HEK293 (cell line): Measurements from ENCODE around the gene SEMA4B.

Source experiments
- CTCF ChIA-PET: fragments of 350-600 bp; formaldehyde crosslinking; extraction: SDS; loops from one replicate; lab custom pipeline; 2021; ENCODE audit warnings: antibody characterized with exemption; lab: Yijun Ruan, JAX
- POLR2A ChIA-PET: fragments of 300-600 bp; formaldehyde crosslinking; extraction: SDS; loops from one replicate; lab custom pipeline; 2020; ENCODE audit warnings: antibody characterized with exemption, inconsistent platforms; lab: Yijun Ruan, JAX
- H3K27ac ChIP-seq: fragments of 200-500 bp; sonication (Bioruptor generic); 2 replicates; pipeline ENCODE4 v1.5.1; 2014; ENCODE audit warnings: low read depth, low read length, control low read depth, inconsistent platforms; ENCODE audit errors: extremely low read depth
- H3K36me3 ChIP-seq, 2 experiments: fragments of 200-500 bp in 1 of 2; sonication (Bioruptor generic) in 1 of 2; 1 replicate in 1 of 2; 2 replicates in 1 of 2; pipeline ENCODE4 v1.5.1; 2014 to 2017; ENCODE audit warnings: inconsistent platforms in 2 of 2, low read length in 2 of 2; ENCODE audit not compliant: control insufficient read depth in 2 of 2, insufficient read depth in 1 of 2
- H3K4me1 ChIP-seq: fragments of 200-500 bp; sonication (Bioruptor generic); 2 replicates; pipeline ENCODE4 v1.5.1; 2014; ENCODE audit warnings: mild to moderate bottlenecking, low read length, inconsistent platforms; ENCODE audit not compliant: control insufficient read depth, insufficient read depth
- H3K4me3 ChIP-seq: 2 replicates; pipeline ENCODE4 v1.5.1; 2011; ENCODE audit warnings: low read depth, mild to moderate bottlenecking, control low read depth, low read length, moderate library complexity
- H3K9me3 ChIP-seq: fragments of 200-500 bp; sonication (Bioruptor generic); 2 replicates; pipeline ENCODE4 v1.5.1; 2014; ENCODE audit warnings: low read depth, low read length, inconsistent platforms; ENCODE audit not compliant: control insufficient read depth, insufficient read depth
- BCL6B ChIP-seq: fragments of 450-650 bp; formaldehyde crosslinking; IDR thresholded peaks from 2 replicates; pipeline ENCODE4 v1.5.1; 2017; ENCODE audit warnings: missing biosample characterization, missing genetic modification characterization
- GLI2 ChIP-seq: fragments of 450-650 bp; formaldehyde crosslinking; IDR thresholded peaks from 2 replicates; pipeline ENCODE4; 2017; ENCODE audit warnings: missing biosample characterization, missing genetic modification characterization, low read depth, borderline replicate concordance
- HIC1 ChIP-seq: fragments of 450-650 bp; formaldehyde crosslinking; IDR thresholded peaks from 2 replicates; pipeline ENCODE4 v1.5.1; 2016; ENCODE audit warnings: missing biosample characterization, missing genetic modification characterization
- MYNN ChIP-seq: fragments of 450-650 bp; formaldehyde crosslinking; IDR thresholded peaks from 2 replicates; pipeline ENCODE4 v1.5.1; 2016; ENCODE audit warnings: missing biosample characterization, missing genetic modification characterization, borderline replicate concordance
- TSHZ1 ChIP-seq: fragments of 450-650 bp; formaldehyde crosslinking; IDR thresholded peaks from 2 replicates; pipeline ENCODE4 v1.5.1; 2016; ENCODE audit warnings: missing biosample characterization, missing genetic modification characterization, borderline replicate concordance
- ZBTB11 ChIP-seq: fragments of 450-650 bp; formaldehyde crosslinking; conservative IDR thresholded peaks from 2 replicates; pipeline ENCODE4 v1.5.1; 2016; ENCODE audit warnings: low read depth, missing biosample characterization, missing genetic modification characterization
- ZEB2 ChIP-seq: fragments of 450-650 bp; formaldehyde crosslinking; IDR thresholded peaks from 2 replicates; pipeline ENCODE4 v1.5.1; 2016; ENCODE audit warnings: missing biosample characterization, missing genetic modification characterization
- ZFHX2 ChIP-seq: fragments of 450-650 bp; formaldehyde crosslinking; conservative IDR thresholded peaks from 2 replicates; pipeline ENCODE4 v1.5.1; 2016; ENCODE audit warnings: missing biosample characterization, missing genetic modification characterization
- ZFP3 ChIP-seq: fragments of 450-650 bp; formaldehyde crosslinking; IDR thresholded peaks from 2 replicates; pipeline ENCODE4 v1.5.1; 2016; ENCODE audit warnings: low read depth, missing biosample characterization, missing genetic modification characterization
- ZNF169 ChIP-seq: fragments of 450-650 bp; formaldehyde crosslinking; IDR thresholded peaks from 2 replicates; pipeline ENCODE4 v1.5.1; 2016; ENCODE audit warnings: missing biosample characterization, missing genetic modification characterization
- ZNF202 ChIP-seq: fragments of 450-650 bp; formaldehyde crosslinking; IDR thresholded peaks from 2 replicates; pipeline ENCODE4 v1.5.1; 2016; ENCODE audit warnings: missing biosample characterization, missing genetic modification characterization, borderline replicate concordance
- ZNF280C ChIP-seq: fragments of 450-650 bp; formaldehyde crosslinking; IDR thresholded peaks from 2 replicates; pipeline ENCODE4 v1.5.1; 2016; ENCODE audit warnings: missing biosample characterization, missing genetic modification characterization
- ZNF280D ChIP-seq: fragments of 450-650 bp; formaldehyde crosslinking; IDR thresholded peaks from 2 replicates; pipeline ENCODE4 v1.5.1; 2016; ENCODE audit warnings: missing biosample characterization, missing genetic modification characterization
- ZNF341 ChIP-seq: fragments of 450-650 bp; formaldehyde crosslinking; IDR thresholded peaks from 2 replicates; pipeline ENCODE4; 2016; ENCODE audit warnings: low read depth, missing biosample characterization, missing genetic modification characterization
- ZNF366 ChIP-seq: fragments of 450-650 bp; formaldehyde crosslinking; conservative IDR thresholded peaks from 2 replicates; pipeline ENCODE4 v1.5.1; 2016; ENCODE audit warnings: missing biosample characterization, missing genetic modification characterization
- ZNF404 ChIP-seq: fragments of 450-650 bp; formaldehyde crosslinking; IDR thresholded peaks from 2 replicates; pipeline ENCODE4 v1.5.1; 2017; ENCODE audit warnings: missing biosample characterization, missing genetic modification characterization
- ZNF521 ChIP-seq: fragments of 450-650 bp; formaldehyde crosslinking; IDR thresholded peaks from 2 replicates; pipeline ENCODE4 v1.5.1; 2017; ENCODE audit warnings: missing biosample characterization, mild to moderate bottlenecking, missing genetic modification characterization
- ZNF548 ChIP-seq: fragments of 450-650 bp; formaldehyde crosslinking; IDR thresholded peaks from 2 replicates; pipeline ENCODE4 v1.5.1; 2016; ENCODE audit warnings: missing biosample characterization, missing genetic modification characterization
- ZNF571 ChIP-seq: fragments of 450-650 bp; formaldehyde crosslinking; IDR thresholded peaks from 2 replicates; pipeline ENCODE4 v1.5.0; 2017; ENCODE audit warnings: missing biosample characterization, missing genetic modification characterization

The SEMA4B gene

GRCh38 chr15:90191344-90191687 is 9.8 kb upstream of the SEMA4B start (continued):
- no peak for TF ChIP-seq ZNF280C (tag by site-specific recombination)
- no peak for TF ChIP-seq BCL6B (tag by site-specific recombination)
- no peak for TF ChIP-seq ZEB2 (tag by site-specific recombination)
- TF ChIP-seq ZNF571 (tag by site-specific recombination): no peak
- no peak for TF ChIP-seq ZNF202

- H3K27ac ChIP-seq: no peak overlapping the region
- POLR2A ChIA-PET: interaction anchor here (0.6 to 3.2 kb wide), 5 partner anchors 10 to 718 kb away, joined by 3 to 48 read pairs (median 3); partner anchors contain the start of gene SEMA4B
- TF ChIP-seq ZNF521 (tag by site-specific recombination): no peak
- no peak for TF ChIP-seq ZFP3 (tag by site-specific recombination)
- TF ChIP-seq ZBTB11 (tag by site-specific recombination): no peak
- no peak for TF ChIP-seq ZNF404 (tag by site-specific recombination)
- TF ChIP-seq ZNF280D (tag by site-specific recombination): no peak
- TF ChIP-seq ZFHX2 (tag by site-specific recombination): peak; percentile 25; the same call in 1 of the 2 replicates
- no peak for TF ChIP-seq MYNN
- no peak for TF ChIP-seq HIC1 (tag by site-specific recombination)
- TF ChIP-seq TSHZ1 (tag by site-specific recombination): no peak
- TF ChIP-seq GLI2: no peak
- no peak for TF ChIP-seq ZNF169 (tag by site-specific recombination)
- TF ChIP-seq ZNF366 (tag by site-specific recombination): no peak
- no peak for TF ChIP-seq ZNF341 (tag by site-specific recombination)
- no peak for TF ChIP-seq ZNF548
These were observed 9.2 kb upstream of the SEMA4B start for GRCh38 chr15:90191794-90192509.

More at GRCh38 chr15:90191794-90192509, 9.2 kb upstream of the SEMA4B start:
- CTCF ChIA-PET: interaction anchor here (2.7 to 3.1 kb wide), 2 partner anchors 23 to 27 kb away, joined by 7 to 12 read pairs; no protein-coding TSS in a partner anchor
- Histone ChIP-seq H3K36me3 (no peaks in the 10 kb centered on the region; a peak in 1 of 3 replicates), H3K9me3 (no peaks in the 10 kb centered on the region), H3K4me1 (peaks cover 7% of the 10 kb centered on the region), H3K4me3 (no peak overlapping the region)
